ENCODE data around the gene DPYSL5. TPM values are rescaled to one million over a fixed set of nuclear protein-coding genes. Genes with fewer than 3 reads are reported as not detected.
"Not testable (repeated sequence)": the region's sequence is repeated elsewhere in the genome, so short reads cannot be mapped to it uniquely, and the experiment has no call there.

Gene DPYSL5
- total RNA-seq, 2 donors from 2014 or later: 3.1 to 3.5 TPM

DNA sequence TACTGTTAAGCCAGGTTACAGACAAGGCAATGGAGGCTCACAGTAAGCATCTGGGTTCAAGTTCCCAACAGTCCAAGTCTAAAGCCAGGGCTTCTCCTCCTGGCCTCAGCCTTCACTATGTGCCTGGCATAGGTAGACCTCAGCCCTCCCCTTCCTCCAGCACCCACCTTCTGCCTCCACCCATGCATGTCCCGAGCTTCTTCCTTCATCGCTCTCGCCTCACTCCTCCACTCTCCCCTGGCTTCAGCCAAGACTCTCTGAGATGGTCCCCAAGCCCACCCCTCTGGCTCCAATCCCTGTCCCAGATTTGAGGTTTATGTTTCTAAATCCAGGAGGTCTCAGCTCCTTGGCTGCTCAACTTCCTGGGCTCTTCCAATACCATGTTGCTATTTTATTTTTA, 35.2 kb upstream of the DPYSL5 start:
- Mint-ChIP-seq H3K9me3 (peaks cover 7% of the 10 kb centered on the region), H3K36me3 (ENCODE audit: low read depth) (no peaks in the 10 kb centered on the region), H3K27ac (no peak overlapping the region), H3K4me1 (peaks cover 7% of the 10 kb centered on the region), H3K27me3 (ENCODE audit: insufficient read depth) (peaks cover 3% of the 10 kb centered on the region), H3K4me3 (no peak overlapping the region)
- Histone ChIP-seq H3K27ac (ENCODE audit: low read depth, low read length) (no peak overlapping the region), H3K36me3 (ENCODE audit: control insufficient read depth, insufficient read depth, low read length) (no peaks in the 10 kb centered on the region), H3K9me3 (ENCODE audit: control insufficient read depth, low read length) (no peaks in the 10 kb centered on the region), H3K27me3 (ENCODE audit: control insufficient read depth, insufficient read depth, low read length, poor library complexity, severe bottlenecking) (no peaks in the 10 kb centered on the region), H3K9ac (ENCODE audit: extremely low read depth, low read length, poor library complexity, severe bottlenecking) (no peak overlapping the region), H3K4me1 (ENCODE audit: control insufficient read depth, insufficient read depth, low read length) (no peaks in the 10 kb centered on the region), H3K4me3 (ENCODE audit: low read length) (no peak overlapping the region)
- no peak for DNase-seq
- TF ChIP-seq, protein P1, sequence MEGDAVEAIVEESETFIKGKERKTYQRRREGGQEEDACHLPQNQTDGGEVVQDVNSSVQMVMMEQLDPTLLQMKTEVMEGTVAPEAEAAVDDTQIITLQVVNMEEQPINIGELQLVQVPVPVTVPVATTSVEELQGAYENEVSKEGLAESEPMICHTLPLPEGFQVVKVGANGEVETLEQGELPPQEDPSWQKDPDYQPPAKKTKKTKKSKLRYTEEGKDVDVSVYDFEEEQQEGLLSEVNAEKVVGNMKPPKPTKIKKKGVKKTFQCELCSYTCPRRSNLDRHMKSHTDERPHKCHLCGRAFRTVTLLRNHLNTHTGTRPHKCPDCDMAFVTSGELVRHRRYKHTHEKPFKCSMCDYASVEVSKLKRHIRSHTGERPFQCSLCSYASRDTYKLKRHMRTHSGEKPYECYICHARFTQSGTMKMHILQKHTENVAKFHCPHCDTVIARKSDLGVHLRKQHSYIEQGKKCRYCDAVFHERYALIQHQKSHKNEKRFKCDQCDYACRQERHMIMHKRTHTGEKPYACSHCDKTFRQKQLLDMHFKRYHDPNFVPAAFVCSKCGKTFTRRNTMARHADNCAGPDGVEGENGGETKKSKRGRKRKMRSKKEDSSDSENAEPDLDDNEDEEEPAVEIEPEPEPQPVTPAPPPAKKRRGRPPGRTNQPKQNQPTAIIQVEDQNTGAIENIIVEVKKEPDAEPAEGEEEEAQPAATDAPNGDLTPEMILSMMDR (conservative IDR thresholded peaks at IDR 0.05): no peak
- 94 to 96% methylated on average over 3 of the region's 3 CpGs for WGBS, 2 experiments (ENCODE audit: insufficient coverage in 1 of 2, insufficient read length in 1 of 2)

DNA sequence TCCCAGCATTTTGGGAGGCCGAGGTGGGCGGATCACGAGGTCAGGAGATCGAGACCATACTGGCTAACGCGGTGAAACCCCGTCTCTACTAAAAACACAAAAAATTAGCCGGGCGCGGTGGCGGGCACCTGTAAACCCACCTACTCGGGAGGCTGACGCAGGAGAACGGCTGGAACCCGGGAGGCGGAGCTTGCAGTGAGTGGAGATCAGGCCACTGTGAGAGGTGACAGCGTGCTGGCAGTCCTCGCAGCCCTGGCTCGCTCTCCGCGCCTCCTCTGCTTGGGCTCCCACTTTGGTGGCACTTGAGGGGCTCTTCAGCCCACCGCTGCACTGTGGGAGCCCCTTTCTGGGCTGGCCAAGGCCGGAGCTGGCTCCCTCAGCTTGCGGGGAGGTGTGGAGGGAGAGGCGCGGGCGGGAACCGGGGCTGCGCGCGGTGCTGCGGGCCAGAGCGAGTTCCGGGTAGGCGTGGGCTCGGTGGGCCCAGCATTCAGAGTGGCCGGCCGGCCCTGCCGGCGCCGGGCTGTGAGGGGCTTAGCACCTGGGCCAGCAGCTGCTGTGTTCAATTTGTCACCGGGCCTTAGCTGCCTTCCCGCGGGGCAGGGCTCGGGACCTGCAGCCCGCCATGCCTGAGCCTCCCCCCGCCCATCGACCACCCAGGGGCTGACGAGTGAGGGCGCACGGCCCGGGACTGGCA, 33.7 kb upstream of the DPYSL5 start:
- H3K9me3 ChIP-seq (ENCODE audit: control insufficient read depth, low read length); H3K36me3 Mint-ChIP-seq (ENCODE audit: low read depth); H3K27ac Mint-ChIP-seq; H3K27me3 Mint-ChIP-seq (ENCODE audit: insufficient read depth); H3K27me3 ChIP-seq (ENCODE audit: control insufficient read depth, insufficient read depth, low read length, poor library complexity, severe bottlenecking); H3K4me3 Mint-ChIP-seq; H3K9ac ChIP-seq (ENCODE audit: extremely low read depth, low read length, poor library complexity, severe bottlenecking); H3K36me3 ChIP-seq (ENCODE audit: control insufficient read depth, insufficient read depth, low read length); H3K4me3 ChIP-seq (ENCODE audit: low read length); H3K9me3 Mint-ChIP-seq; H3K4me1 ChIP-seq (ENCODE audit: control insufficient read depth, insufficient read depth, low read length); H3K4me1 Mint-ChIP-seq; H3K27ac ChIP-seq (ENCODE audit: low read depth, low read length): not testable (repeated sequence)
- peak; percentile 16 for DNase-seq
- WGBS, 2 experiments (ENCODE audit: insufficient coverage in 1 of 2, insufficient read length in 1 of 2): 93 to 96% methylated on average over 11 to 52 of the region's 52 CpGs

DNA sequence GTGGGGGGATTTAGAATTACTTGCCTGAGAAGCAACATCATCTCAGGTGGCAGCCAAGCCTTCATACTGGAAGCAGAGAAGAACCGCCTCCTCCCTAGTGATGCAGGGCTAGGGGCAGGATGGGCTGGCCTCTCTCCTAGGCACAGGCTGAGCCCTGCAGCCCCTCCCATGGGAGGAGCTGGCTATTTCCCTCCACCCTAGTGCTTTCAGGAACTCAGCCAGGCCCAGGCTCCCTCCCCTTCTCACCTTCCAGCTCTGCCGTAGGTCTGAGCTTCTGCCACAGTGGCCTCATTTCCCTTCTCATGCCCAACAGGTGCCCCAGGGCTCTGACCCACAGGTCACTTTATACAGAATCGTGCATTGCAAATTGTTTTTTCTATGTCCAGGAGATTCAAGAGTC, 31.0 kb upstream of the DPYSL5 start:
- H3K4me1 ChIP-seq (ENCODE audit: control insufficient read depth, insufficient read depth, low read length): no peaks in the 10 kb centered on the region
- DNase-seq: peak; percentile 82
- Mint-ChIP-seq H3K36me3 (ENCODE audit: low read depth) (no peaks in the 10 kb centered on the region), H3K27me3 (ENCODE audit: insufficient read depth) (peaks cover 10% of the 10 kb centered on the region), H3K4me1 (peaks cover 9% of the 10 kb centered on the region), H3K27ac (no peak overlapping the region), H3K4me3 (no peak overlapping the region), H3K9me3 (peaks cover 7% of the 10 kb centered on the region)
- H3K36me3 ChIP-seq (ENCODE audit: control insufficient read depth, insufficient read depth, low read length): no peaks in the 10 kb centered on the region
- no peaks in the 10 kb centered on the region for H3K9me3 ChIP-seq (ENCODE audit: control insufficient read depth, low read length)
- 76 to 78% methylated on average over 2 to 3 of the region's 3 CpGs for WGBS, 2 experiments (ENCODE audit: insufficient coverage in 1 of 2, insufficient read length in 1 of 2)
- no peak overlapping the region for H3K9ac ChIP-seq (ENCODE audit: extremely low read depth, low read length, poor library complexity, severe bottlenecking)
- no peaks in the 10 kb centered on the region for H3K27me3 ChIP-seq (ENCODE audit: control insufficient read depth, insufficient read depth, low read length, poor library complexity, severe bottlenecking)
- H3K4me3 ChIP-seq (ENCODE audit: low read length): no peak overlapping the region
- TF ChIP-seq, protein P1 (conservative IDR thresholded peaks at IDR 0.05): no peak
- H3K27ac ChIP-seq (ENCODE audit: low read depth, low read length): no peak overlapping the region

DNA sequence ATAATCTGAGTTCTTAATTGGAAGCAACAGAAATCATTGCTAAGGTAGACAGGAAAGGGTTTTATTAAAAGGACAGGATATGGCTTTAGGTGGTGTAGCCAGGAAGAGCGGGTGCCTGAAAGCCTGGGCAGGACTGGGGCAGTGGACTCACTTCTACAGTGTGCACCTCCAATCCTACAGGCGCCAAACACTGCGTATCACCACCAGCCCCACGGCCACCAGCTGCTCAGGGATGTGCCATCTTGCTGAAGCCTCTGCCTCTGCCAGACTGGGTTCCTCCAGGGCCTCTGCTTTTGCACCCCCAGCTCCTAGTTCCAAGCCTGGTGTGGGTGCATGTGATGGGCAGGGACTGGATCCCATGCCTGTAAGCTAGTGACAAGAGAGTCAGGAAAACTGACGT, 29.7 kb upstream of the DPYSL5 start:
- H3K9ac ChIP-seq (ENCODE audit: extremely low read depth, low read length, poor library complexity, severe bottlenecking): no peak overlapping the region
- no peak overlapping the region for H3K4me3 Mint-ChIP-seq
- H3K27me3 Mint-ChIP-seq (ENCODE audit: insufficient read depth): peaks cover 10% of the 10 kb centered on the region
- peak; percentile 40 for DNase-seq
- H3K4me1 ChIP-seq (ENCODE audit: control insufficient read depth, insufficient read depth, low read length): no peaks in the 10 kb centered on the region
- no peak overlapping the region for H3K4me3 ChIP-seq (ENCODE audit: low read length)
- H3K27me3 ChIP-seq (ENCODE audit: control insufficient read depth, insufficient read depth, low read length, poor library complexity, severe bottlenecking): no peaks in the 10 kb centered on the region
- H3K27ac Mint-ChIP-seq: no peak overlapping the region
- no peaks in the 10 kb centered on the region for H3K9me3 ChIP-seq (ENCODE audit: control insufficient read depth, low read length)
- H3K36me3 Mint-ChIP-seq (ENCODE audit: low read depth): no peaks in the 10 kb centered on the region
- H3K27ac ChIP-seq (ENCODE audit: low read depth, low read length): no peak overlapping the region
- H3K4me1 Mint-ChIP-seq: peaks cover 9% of the 10 kb centered on the region
- no peaks in the 10 kb centered on the region for H3K36me3 ChIP-seq (ENCODE audit: control insufficient read depth, insufficient read depth, low read length)
- 92 to 98% methylated on average over 5 of the region's 5 CpGs for WGBS, 2 experiments (ENCODE audit: insufficient coverage in 1 of 2, insufficient read length in 1 of 2)
- TF ChIP-seq, protein P1 (conservative IDR thresholded peaks at IDR 0.05): no peak
- peaks cover 7% of the 10 kb centered on the region for H3K9me3 Mint-ChIP-seq
